PC-3 (cell line): ENCODE results near the gene SLAMF6.

Source experiments
- EZH2 ChIP-seq: fragments of 300-600 bp; sonication (generic); IDR thresholded peaks from one replicate; pipeline ENCODE4 v1.6.1; 2017; ENCODE audit warnings: antibody characterized with exemption, mild to moderate bottlenecking, low read length; ENCODE audit not compliant: unreplicated experiment
- TF ChIP-seq, protein P1 (sequence below): fragments of 300-600 bp; sonication (generic); conservative IDR thresholded peaks from 2 replicates; pipeline ENCODE4 v1.5.1; 2017; ENCODE audit warnings: antibody characterized with exemption, low read depth, mild to moderate bottlenecking, low read length

GRCh38 chr1:160453443-160453842, 69.6 kb downstream of the SLAMF6 start:
- TF ChIP-seq, protein P1, sequence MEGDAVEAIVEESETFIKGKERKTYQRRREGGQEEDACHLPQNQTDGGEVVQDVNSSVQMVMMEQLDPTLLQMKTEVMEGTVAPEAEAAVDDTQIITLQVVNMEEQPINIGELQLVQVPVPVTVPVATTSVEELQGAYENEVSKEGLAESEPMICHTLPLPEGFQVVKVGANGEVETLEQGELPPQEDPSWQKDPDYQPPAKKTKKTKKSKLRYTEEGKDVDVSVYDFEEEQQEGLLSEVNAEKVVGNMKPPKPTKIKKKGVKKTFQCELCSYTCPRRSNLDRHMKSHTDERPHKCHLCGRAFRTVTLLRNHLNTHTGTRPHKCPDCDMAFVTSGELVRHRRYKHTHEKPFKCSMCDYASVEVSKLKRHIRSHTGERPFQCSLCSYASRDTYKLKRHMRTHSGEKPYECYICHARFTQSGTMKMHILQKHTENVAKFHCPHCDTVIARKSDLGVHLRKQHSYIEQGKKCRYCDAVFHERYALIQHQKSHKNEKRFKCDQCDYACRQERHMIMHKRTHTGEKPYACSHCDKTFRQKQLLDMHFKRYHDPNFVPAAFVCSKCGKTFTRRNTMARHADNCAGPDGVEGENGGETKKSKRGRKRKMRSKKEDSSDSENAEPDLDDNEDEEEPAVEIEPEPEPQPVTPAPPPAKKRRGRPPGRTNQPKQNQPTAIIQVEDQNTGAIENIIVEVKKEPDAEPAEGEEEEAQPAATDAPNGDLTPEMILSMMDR = no peak
- no peak for TF ChIP-seq EZH2
